Measurements from ENCODE around the gene BCL7C.
"Not testable (repeated sequence)": the region's sequence is repeated elsewhere in the genome, so short reads cannot be mapped to it uniquely, and the experiment has no call there.

Gene BCL7C

DNA sequence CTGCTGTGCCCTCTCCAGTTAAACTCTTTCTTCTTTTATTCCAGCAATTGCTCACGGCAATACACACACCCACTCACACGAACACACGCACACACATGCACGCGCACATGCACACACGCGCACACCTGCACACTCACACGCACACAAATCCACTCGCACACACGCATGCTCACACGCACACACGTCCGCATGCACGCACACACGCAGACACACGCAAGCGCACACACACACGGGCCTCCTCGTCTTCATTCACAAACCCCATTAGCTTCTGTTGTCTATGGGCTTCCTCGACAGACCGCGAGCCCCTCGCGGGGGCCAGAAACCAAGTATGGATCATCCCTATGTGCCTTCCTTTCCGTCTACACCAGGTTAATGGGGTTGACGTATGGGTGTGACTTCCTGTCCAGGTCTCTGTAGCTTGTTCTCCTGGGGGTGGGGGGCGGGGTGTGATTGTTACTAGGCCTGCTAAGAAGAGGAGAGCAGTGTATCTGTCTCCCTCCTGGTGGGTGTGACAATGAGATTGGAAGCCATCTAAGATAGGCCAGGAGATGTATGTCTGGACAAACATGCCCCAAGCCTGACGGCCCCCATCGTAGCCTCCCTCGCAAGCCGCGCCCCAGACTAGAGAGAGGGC, 1.9 kb upstream of the BCL7C start:
- no peak for DNase-seq (ENCODE audit: low read depth)
- peak overlapping the region; percentile 48 for H3K4me3 ChIP-seq (ENCODE audit: low read length)
- TF ChIP-seq, protein P1, sequence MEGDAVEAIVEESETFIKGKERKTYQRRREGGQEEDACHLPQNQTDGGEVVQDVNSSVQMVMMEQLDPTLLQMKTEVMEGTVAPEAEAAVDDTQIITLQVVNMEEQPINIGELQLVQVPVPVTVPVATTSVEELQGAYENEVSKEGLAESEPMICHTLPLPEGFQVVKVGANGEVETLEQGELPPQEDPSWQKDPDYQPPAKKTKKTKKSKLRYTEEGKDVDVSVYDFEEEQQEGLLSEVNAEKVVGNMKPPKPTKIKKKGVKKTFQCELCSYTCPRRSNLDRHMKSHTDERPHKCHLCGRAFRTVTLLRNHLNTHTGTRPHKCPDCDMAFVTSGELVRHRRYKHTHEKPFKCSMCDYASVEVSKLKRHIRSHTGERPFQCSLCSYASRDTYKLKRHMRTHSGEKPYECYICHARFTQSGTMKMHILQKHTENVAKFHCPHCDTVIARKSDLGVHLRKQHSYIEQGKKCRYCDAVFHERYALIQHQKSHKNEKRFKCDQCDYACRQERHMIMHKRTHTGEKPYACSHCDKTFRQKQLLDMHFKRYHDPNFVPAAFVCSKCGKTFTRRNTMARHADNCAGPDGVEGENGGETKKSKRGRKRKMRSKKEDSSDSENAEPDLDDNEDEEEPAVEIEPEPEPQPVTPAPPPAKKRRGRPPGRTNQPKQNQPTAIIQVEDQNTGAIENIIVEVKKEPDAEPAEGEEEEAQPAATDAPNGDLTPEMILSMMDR (IDR thresholded peaks at IDR 0.05; ENCODE audit: insufficient read depth, low read depth, low read length, missing control alignments) = no peak

DNA sequence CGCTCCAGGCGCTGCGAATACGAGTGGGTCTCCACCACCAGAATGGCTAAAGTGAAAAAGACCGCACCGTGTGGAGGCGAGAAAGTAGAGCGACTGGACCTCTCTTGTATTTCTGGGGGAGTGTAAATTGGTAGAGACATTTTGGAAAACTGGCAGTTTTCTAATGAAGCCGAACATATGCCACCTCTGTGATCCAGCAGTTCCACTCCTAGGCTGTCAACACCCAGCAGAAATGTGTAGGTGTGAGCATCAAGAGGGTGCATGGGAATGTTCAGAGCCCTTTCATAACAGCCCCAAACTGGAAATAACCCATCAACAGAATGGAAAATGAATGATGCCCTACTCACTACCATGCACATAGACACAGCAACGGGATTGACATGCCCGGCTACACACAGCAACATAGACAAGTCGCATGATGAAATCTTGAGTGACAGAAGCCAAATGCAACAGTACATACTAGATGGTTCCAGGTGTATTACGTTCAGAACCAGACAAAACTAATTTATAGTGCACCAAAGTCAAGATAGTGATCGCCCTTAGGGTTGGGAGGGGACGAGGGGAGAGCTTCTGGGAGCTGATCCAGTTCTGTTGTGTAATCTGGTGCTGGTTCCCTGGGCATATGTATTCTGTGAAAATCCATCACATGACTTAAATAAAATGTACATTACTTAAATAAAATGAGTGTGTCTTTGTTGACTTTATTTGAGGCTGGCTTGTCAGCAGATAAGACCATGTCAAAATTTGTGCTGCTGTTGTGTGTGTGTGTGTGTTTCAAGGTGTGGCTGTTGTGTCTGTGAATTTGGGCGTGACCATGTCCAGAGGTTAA, 877 bp upstream of the BCL7C start:
- H3K4me3 ChIP-seq (ENCODE audit: low read length) = peak overlapping the region; percentile 52
- peak; percentile 41 for DNase-seq (ENCODE audit: low read depth)
- TF ChIP-seq, protein P1 (IDR thresholded peaks at IDR 0.05; ENCODE audit: insufficient read depth, low read depth, low read length, missing control alignments) = no peak

GRCh38 chr16:30893417-30893743, 497 bp downstream of the BCL7C start:
- TF ChIP-seq, protein P1 (IDR thresholded peaks at IDR 0.05; ENCODE audit: insufficient read depth, low read depth, low read length, missing control alignments) = no peak
- no peak for DNase-seq (ENCODE audit: low read depth)
- H3K4me3 ChIP-seq (ENCODE audit: low read length) = peak overlapping the region; percentile 75

DNA sequence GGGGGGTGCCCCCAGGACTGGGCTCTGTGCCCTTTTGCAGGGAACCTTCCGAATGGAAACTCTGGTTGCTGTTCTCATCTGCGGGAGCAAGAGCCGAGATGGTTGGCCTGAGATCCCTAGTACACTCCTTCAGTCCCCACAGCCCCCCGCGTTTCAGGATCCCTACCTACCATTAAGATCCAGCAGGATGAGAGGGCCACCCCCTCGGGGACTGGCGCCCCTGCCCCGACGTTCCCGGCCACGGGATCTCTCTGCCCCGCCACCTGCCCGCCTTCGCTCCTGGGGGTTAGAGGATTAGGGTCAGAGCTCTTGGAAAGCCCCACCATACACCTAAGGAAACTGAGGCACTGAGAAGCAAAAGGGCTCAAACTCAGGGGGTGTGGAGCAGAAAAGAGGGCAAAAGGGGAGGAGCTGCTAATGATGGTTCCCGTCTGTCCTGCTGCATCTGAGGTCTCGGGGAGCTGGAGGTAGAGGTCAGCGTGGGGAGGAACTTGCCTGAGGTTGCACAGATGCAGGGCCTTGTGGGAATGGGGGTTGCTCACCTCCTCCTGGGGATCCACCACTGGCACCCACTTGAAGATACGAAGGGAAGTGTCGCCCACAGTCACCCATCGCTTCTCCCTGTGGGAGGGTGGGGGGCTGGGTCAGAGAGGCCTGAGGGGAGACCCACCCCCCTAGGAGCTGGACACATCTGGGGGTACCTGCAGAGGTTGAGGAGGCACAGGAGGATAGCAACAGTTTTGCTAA, 1.0 kb downstream of the BCL7C start:
- TF ChIP-seq, protein P1 (IDR thresholded peaks at IDR 0.05; ENCODE audit: insufficient read depth, low read depth, low read length, missing control alignments) = no peak
- no peak for DNase-seq (ENCODE audit: low read depth)
- H3K4me3 ChIP-seq (ENCODE audit: low read length) = peak overlapping the region; percentile 75

DNA sequence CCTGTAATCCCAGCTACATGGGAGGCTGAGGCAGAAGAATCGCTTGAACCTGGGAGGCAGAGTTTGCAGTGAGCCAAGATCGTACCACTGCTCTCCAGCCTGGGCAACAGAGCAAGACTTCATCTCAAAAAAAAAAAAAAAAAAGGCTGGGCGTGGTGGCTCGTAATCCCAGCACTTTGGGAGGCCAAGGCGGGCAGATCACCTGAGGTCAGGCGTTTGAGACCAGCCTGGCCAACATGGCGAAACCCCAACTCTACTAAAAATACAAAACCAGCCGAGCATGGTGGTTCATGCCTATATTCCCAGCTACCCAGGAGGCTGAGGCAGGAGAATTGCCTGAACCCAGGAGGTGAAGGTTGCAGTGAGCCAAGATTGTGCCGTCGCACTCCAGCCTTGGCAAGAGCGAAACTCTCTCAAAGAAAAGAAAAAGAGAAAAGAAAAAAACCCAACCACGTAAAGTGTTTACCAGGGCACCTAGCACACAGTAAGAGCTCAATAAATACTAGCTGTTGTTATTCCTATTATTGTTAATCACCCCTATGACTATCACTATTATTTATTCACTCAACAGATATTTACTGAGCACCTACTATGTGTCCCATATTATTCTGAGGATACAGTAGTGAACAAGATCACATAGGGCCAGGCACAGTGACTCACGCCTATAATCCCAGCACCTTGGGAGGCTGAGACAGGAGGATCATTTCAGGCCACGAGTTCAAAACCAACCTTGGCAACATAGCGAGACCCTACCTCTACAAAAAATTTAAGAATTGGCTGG, 2.6 kb downstream of the BCL7C start:
- not testable (repeated sequence) for DNase-seq (ENCODE audit: low read depth); H3K4me3 ChIP-seq (ENCODE audit: low read length)

DNA sequence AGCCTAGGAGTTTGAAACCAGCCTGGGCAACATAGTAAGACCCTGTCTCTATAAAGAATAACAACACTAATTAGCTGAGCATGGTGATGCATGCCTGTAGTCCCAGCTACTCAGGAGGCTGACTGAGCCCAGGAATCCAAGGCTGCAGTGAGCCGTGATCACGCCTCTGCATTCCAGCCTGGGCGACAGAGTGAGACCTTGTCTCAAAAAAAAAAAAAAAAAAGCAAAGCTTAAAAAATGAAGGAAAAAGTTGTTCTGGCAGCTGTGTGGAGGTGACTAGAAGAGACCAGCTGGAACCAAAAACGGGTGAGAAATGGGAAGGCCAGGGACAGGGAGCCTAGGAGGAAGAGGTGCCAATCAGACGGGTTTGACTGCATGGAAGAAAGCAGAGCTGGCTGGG, 4.2 kb downstream of the BCL7C start:
- TF ChIP-seq, protein P1 (IDR thresholded peaks at IDR 0.05; ENCODE audit: insufficient read depth, low read depth, low read length, missing control alignments) = no peak
- H3K4me3 ChIP-seq (ENCODE audit: low read length) = no peak overlapping the region
- no peak for DNase-seq (ENCODE audit: low read depth)
